SK-N-SH (cell line): ENCODE data around the gene ZNF784. TPM values are rescaled to one million over a fixed set of nuclear protein-coding genes. Genes with fewer than 3 reads are reported as not detected.

Experiments
- CTCF ChIA-PET: fragments of 300-600, 350-600 bp; formaldehyde crosslinking; extraction: SDS; loops from one replicate; lab custom pipeline; 2021; lab: Yijun Ruan, JAX
- POLR2A ChIA-PET: fragments of 350-600 bp; sonication (Branson Sonifier 250); formaldehyde crosslinking; extraction: SDS; loops from one replicate; lab custom pipeline; 2020; ENCODE audit warnings: antibody characterized with exemption, inconsistent platforms; lab: Yijun Ruan, JAX
- DNase-seq: peaks from one replicate; pipeline ENCODE4 v3.0.0; 2012
- H2AFZ ChIP-seq: fragments of 200-600 bp; sonication (generic); 2 replicates; pipeline ENCODE4 v1.8.1; 2016; ENCODE audit warnings: antibody characterized with exemption, mild to moderate bottlenecking, low read depth
- H3F3A ChIP-seq: fragments of 200-600 bp; sonication (generic); replicated peaks from 2 replicates; pipeline ENCODE3; 2016; ENCODE audit warnings: antibody characterized with exemption, mild to moderate bottlenecking; ENCODE audit not compliant: insufficient read depth
- H3K27ac ChIP-seq, 2 experiments: fragments of 200-500 bp in 1 of 2; fragments of 200-600 bp in 1 of 2; sonication (Bioruptor generic) in 1 of 2; sonication (generic), shearing (Covaris generic) in 1 of 2; 2 replicates each; pipeline versions ENCODE4 v1.5.1 to v1.6.1; 2014 to 2016; ENCODE audit warnings: low read depth in 2 of 2, inconsistent platforms in 1 of 2, low read length in 1 of 2, mild to moderate bottlenecking in 1 of 2, mixed read lengths in 1 of 2
- H3K27me3 ChIP-seq: fragments of 200-600 bp; sonication (generic), shearing (Covaris generic); 2 replicates; pipeline ENCODE4 v1.6.1; 2016; ENCODE audit warnings: mixed run types; ENCODE audit not compliant: insufficient read depth
- H3K36me3 ChIP-seq, 2 experiments: fragments of 200-500 bp in 1 of 2; fragments of 200-600 bp in 1 of 2; sonication (Bioruptor generic) in 1 of 2; sonication (generic) in 1 of 2; replicated peaks in 1 of 2; 2 replicates each; pipeline versions ENCODE3 to v1.5.1; 2014 to 2016; ENCODE audit warnings: low read length in 1 of 2, mild to moderate bottlenecking in 1 of 2; ENCODE audit not compliant: insufficient read depth in 2 of 2, control insufficient read depth in 1 of 2
- H3K4me1 ChIP-seq, 2 experiments: fragments of 200-500 bp in 1 of 2; fragments of 200-600 bp in 1 of 2; sonication (Bioruptor generic) in 1 of 2; sonication (generic), shearing (Covaris generic) in 1 of 2; 2 replicates each; pipeline versions ENCODE4 v1.5.1 to v1.6.1; 2014 to 2016; ENCODE audit warnings: low read depth in 1 of 2, low read length in 1 of 2, mixed run types in 1 of 2; ENCODE audit not compliant: insufficient read depth in 2 of 2, control insufficient read depth in 1 of 2
- H3K4me2 ChIP-seq: fragments of 200-600 bp; sonication (generic), shearing (Covaris generic); 2 replicates; pipeline ENCODE4 v1.6.1; 2017; ENCODE audit warnings: mixed run types
- H3K4me3 ChIP-seq, 2 experiments: fragments of 200-500 bp in 1 of 2; fragments of 200-600 bp in 1 of 2; sonication (Bioruptor generic) in 1 of 2; sonication (generic), shearing (Covaris generic) in 1 of 2; 2 replicates each; pipeline versions ENCODE4 v1.5.1 to v1.8.1; 2014 to 2016; ENCODE audit warnings: low read depth in 2 of 2, inconsistent platforms in 1 of 2, low read length in 1 of 2, mild to moderate bottlenecking in 1 of 2, mixed read lengths in 1 of 2, moderate library complexity in 1 of 2
- H3K79me2 ChIP-seq: fragments of 200-600 bp; sonication (generic); 2 replicates; pipeline ENCODE4 v1.8.1; 2017; ENCODE audit warnings: mild to moderate bottlenecking; ENCODE audit not compliant: insufficient read depth
- H3K9ac ChIP-seq: fragments of 200-600 bp; sonication (generic); 2 replicates; pipeline ENCODE4 v1.6.1; 2017; ENCODE audit warnings: mixed run types
- H3K9me2 ChIP-seq: fragments of 200-600 bp; sonication (generic); 2 replicates; pipeline ENCODE4 v1.6.1; 2017; ENCODE audit warnings: mixed run types
- H3K9me3 ChIP-seq: fragments of 200-600 bp; sonication (generic); 2 replicates; pipeline ENCODE4 v1.6.1; 2017; ENCODE audit warnings: mixed run types, mild to moderate bottlenecking, moderate library complexity
- H4K20me1 ChIP-seq: fragments of 200-600 bp; sonication (generic); 2 replicates; pipeline ENCODE4 v1.6.1; 2017; ENCODE audit warnings: mild to moderate bottlenecking, mixed run types; ENCODE audit not compliant: insufficient read depth
- CHD2 ChIP-seq: fragments of 150-350 bp; IDR thresholded peaks from 2 replicates; pipeline ENCODE4 v1.6.1; 2018; ENCODE audit warnings: low read length; ENCODE audit not compliant: partially characterized antibody
- ELF1 ChIP-seq: IDR thresholded peaks from 2 replicates; pipeline ENCODE4 v1.4.0; 2012
- FOSL2 ChIP-seq: IDR thresholded peaks from 2 replicates; pipeline ENCODE4 v1.4.0; 2012; ENCODE audit warnings: low read depth, mild to moderate bottlenecking, moderate library complexity, borderline replicate concordance
- FOXJ3 ChIP-seq: sonication (generic); formaldehyde crosslinking; IDR thresholded peaks from 2 replicates; pipeline ENCODE4 v1.5.1; 2020; ENCODE audit warnings: mild to moderate bottlenecking, missing genetic modification reagents
- MXI1 ChIP-seq: IDR thresholded peaks from 2 replicates; pipeline ENCODE4 v1.6.1; 2012; ENCODE audit warnings: mild to moderate bottlenecking, low read depth, low read length, improper control_type of control experiment
- NFIC ChIP-seq: IDR thresholded peaks from 2 replicates; pipeline ENCODE4 v1.4.0; 2012; ENCODE audit warnings: borderline replicate concordance
- NRF1 ChIP-seq: IDR thresholded peaks from 2 replicates; pipeline ENCODE4 v1.6.1; 2012; ENCODE audit warnings: low read depth, mild to moderate bottlenecking, low read length
- POLR2AphosphoS5 ChIP-seq: IDR thresholded peaks from 2 replicates; pipeline ENCODE4 v1.6.1; 2012; ENCODE audit warnings: low read depth, low read length
- RCOR1 ChIP-seq: fragments of 150-350 bp; IDR thresholded peaks from 2 replicates; pipeline ENCODE4 v1.6.1; 2017; ENCODE audit warnings: antibody characterized with exemption, low read length
- RFX5 ChIP-seq: IDR thresholded peaks from 2 replicates; pipeline ENCODE4 v1.6.1; 2012; ENCODE audit warnings: mild to moderate bottlenecking, improper control_type of control experiment, low read length
- TAF1 ChIP-seq: IDR thresholded peaks from 2 replicates; pipeline ENCODE4 v1.6.1; 2012; ENCODE audit warnings: low read depth, mild to moderate bottlenecking, low read length, moderate library complexity, borderline replicate concordance
- TCF12 ChIP-seq: IDR thresholded peaks from 2 replicates; pipeline ENCODE4 v1.4.0; 2012
- WGBS: methylation state at CpG from one replicate; pipeline ENCODE4 v1.1.6; 2017; ENCODE audit warnings: low lambda C conversion rate; 5-methylcytosine and 5-hydroxymethylcytosine counted together
- polyA plus RNA-seq, 3 experiments: library from polyadenylated mRNA; depleted of rRNA; stranded (reverse); fragments of >200 nt; gene quantifications; 2 replicates each; pipeline ENCODE4 v1.2.3, GENCODE V29; 2012
- TF ChIP-seq, protein P1 (sequence below): IDR thresholded peaks from 2 replicates; pipeline ENCODE4 v1.6.1; 2012; ENCODE audit warnings: mild to moderate bottlenecking, low read depth, low read length, moderate library complexity
- TF ChIP-seq, protein P2 (sequence below): IDR thresholded peaks from 2 replicates; pipeline ENCODE4; 2012
- TF ChIP-seq, protein P3 (sequence below): fragments of 150-350 bp; IDR thresholded peaks from 2 replicates; pipeline ENCODE4 v1.6.1; 2017; ENCODE audit warnings: antibody characterized with exemption, low read length, low read depth, borderline replicate concordance
- TF ChIP-seq, protein P4 (sequence below): fragments of 150-350 bp; IDR thresholded peaks from 2 replicates; pipeline ENCODE4 v1.6.1; 2016; ENCODE audit warnings: mild to moderate bottlenecking, low read depth, low read length

The ZNF784 gene
- polyA plus RNA-seq, 1 of the 3 experiments (the other 2 are of a cell fraction): 5.5 TPM

DNA sequence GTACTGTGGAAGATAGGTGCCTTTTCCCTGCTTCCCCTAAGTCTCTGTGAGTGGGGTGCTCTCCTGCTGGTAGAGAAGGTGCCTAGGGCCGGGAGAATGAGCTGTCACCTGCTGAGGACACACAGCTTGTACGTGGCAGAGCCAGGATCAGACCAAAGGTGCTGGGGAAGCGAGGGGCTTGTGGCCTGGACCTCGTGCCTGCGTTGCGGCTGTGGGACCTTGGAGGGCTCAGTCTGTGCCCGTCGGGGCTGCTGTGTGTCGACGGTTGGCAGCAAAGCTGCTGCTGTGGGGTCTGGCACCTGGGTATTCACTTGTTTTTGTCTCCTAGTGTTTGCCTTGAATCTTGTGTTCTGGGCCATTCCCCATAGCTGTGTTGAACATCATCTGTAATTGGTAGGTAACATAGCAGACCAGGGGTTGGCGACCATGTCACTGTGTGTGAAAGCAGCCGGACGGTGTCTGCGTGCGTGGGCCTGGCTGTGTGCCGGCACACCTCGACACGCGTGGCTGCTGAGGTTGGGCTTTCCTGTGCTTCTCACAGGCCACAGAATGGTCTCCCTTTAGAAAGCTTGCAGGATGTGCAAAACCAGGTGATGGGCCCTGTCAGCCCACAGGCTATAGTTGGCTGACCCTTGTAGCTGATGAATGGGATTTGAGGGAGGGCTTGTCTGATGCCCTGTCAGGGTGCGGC is 39.6 kb upstream of the ZNF784 start:
- no peak overlapping the region for H3K27ac ChIP-seq
- TF ChIP-seq, protein P1, sequence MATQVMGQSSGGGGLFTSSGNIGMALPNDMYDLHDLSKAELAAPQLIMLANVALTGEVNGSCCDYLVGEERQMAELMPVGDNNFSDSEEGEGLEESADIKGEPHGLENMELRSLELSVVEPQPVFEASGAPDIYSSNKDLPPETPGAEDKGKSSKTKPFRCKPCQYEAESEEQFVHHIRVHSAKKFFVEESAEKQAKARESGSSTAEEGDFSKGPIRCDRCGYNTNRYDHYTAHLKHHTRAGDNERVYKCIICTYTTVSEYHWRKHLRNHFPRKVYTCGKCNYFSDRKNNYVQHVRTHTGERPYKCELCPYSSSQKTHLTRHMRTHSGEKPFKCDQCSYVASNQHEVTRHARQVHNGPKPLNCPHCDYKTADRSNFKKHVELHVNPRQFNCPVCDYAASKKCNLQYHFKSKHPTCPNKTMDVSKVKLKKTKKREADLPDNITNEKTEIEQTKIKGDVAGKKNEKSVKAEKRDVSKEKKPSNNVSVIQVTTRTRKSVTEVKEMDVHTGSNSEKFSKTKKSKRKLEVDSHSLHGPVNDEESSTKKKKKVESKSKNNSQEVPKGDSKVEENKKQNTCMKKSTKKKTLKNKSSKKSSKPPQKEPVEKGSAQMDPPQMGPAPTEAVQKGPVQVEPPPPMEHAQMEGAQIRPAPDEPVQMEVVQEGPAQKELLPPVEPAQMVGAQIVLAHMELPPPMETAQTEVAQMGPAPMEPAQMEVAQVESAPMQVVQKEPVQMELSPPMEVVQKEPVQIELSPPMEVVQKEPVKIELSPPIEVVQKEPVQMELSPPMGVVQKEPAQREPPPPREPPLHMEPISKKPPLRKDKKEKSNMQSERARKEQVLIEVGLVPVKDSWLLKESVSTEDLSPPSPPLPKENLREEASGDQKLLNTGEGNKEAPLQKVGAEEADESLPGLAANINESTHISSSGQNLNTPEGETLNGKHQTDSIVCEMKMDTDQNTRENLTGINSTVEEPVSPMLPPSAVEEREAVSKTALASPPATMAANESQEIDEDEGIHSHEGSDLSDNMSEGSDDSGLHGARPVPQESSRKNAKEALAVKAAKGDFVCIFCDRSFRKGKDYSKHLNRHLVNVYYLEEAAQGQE: no peak
- TF ChIP-seq, all 33 proteins: peak for 0
- no peaks in the 10 kb centered on the region for H3K9me2 ChIP-seq
- H3K4me1 ChIP-seq: no peaks in the 10 kb centered on the region; a peak in 1 of 4 replicates
- no peak overlapping the region for H3K4me2 ChIP-seq
- no peak overlapping the region for H3K9ac ChIP-seq
- H3K27me3 ChIP-seq: no peaks in the 10 kb centered on the region
- H2AFZ ChIP-seq: no peak overlapping the region
- H3F3A ChIP-seq: no peaks in the 10 kb centered on the region
- H3K79me2 ChIP-seq: peaks cover 93% of the 10 kb centered on the region
- no peak overlapping the region for H3K4me3 ChIP-seq
- peaks cover 86% of the 10 kb centered on the region for H4K20me1 ChIP-seq
- H3K9me3 ChIP-seq: no peaks in the 10 kb centered on the region
- H3K36me3 ChIP-seq: peaks cover 25 to 75% of the 10 kb centered on the region in 2 experiments
- POLR2A ChIA-PET: no interaction called here
- 93% methylated on average over 18 of the region's 20 CpGs for WGBS
- CTCF ChIA-PET: interaction anchor here (0.8 to 2.2 kb wide), 5 partner anchors 7 to 33 kb away, joined by 3 to 9 read pairs (median 4); partner anchors contain the start of gene CCDC106
- no peak for DNase-seq

DNA sequence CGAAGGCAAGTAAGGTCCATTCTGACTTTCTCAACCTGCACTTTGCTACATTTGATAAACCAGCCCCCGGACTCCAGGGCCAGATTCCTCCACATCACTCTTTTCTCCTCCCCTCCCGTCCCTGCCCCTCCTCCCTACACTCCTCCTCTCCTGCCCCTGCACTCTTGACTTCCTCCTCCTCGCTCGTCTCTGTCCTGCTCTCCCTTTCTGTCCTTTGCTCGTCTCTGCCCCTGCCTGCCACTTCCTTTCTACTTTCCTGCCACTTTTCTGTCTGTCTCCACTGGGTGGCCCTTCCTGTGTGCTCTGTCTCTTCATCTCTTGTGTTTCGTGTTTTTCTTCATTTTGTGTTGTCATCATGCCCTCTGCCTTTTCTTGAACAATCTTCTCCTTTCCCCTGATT is 37.5 kb upstream of the ZNF784 start:
- H3K79me2 ChIP-seq: peaks cover 95% of the 10 kb centered on the region
- no peaks in the 10 kb centered on the region for H3F3A ChIP-seq
- H3K4me3 ChIP-seq: no peak overlapping the region
- ChIA-PET POLR2A (no interaction called here), CTCF (interaction anchor here (1.8 kb wide), 1 partner anchor 10 kb away, joined by 7 read pairs; no protein-coding TSS in a partner anchor)
- no peaks in the 10 kb centered on the region for H3K9me3 ChIP-seq
- no peak overlapping the region for H3K4me2 ChIP-seq
- no peak overlapping the region for H3K9ac ChIP-seq
- 88% methylated on average over 7 of the region's 7 CpGs for WGBS
- no peak for DNase-seq
- no peak for TF ChIP-seq CHD2
- TF ChIP-seq MXI1: no peak
- no peak for TF ChIP-seq NFIC
- no peak for TF ChIP-seq RFX5
- TF ChIP-seq ELF1: no peak
- TF ChIP-seq, protein P2, sequence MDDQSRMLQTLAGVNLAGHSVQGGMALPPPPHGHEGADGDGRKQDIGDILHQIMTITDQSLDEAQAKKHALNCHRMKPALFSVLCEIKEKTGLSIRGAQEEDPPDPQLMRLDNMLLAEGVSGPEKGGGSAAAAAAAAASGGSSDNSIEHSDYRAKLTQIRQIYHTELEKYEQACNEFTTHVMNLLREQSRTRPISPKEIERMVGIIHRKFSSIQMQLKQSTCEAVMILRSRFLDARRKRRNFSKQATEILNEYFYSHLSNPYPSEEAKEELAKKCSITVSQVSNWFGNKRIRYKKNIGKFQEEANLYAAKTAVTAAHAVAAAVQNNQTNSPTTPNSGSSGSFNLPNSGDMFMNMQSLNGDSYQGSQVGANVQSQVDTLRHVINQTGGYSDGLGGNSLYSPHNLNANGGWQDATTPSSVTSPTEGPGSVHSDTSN: no peak
- no peak for TF ChIP-seq FOXJ3
- TF ChIP-seq FOSL2: no peak
- TF ChIP-seq, protein P3, sequence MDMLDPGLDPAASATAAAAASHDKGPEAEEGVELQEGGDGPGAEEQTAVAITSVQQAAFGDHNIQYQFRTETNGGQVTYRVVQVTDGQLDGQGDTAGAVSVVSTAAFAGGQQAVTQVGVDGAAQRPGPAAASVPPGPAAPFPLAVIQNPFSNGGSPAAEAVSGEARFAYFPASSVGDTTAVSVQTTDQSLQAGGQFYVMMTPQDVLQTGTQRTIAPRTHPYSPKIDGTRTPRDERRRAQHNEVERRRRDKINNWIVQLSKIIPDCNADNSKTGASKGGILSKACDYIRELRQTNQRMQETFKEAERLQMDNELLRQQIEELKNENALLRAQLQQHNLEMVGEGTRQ: no peak
- TF ChIP-seq TCF12: no peak
- TF ChIP-seq, protein P4, sequence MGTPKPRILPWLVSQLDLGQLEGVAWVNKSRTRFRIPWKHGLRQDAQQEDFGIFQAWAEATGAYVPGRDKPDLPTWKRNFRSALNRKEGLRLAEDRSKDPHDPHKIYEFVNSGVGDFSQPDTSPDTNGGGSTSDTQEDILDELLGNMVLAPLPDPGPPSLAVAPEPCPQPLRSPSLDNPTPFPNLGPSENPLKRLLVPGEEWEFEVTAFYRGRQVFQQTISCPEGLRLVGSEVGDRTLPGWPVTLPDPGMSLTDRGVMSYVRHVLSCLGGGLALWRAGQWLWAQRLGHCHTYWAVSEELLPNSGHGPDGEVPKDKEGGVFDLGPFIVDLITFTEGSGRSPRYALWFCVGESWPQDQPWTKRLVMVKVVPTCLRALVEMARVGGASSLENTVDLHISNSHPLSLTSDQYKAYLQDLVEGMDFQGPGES: no peak
- no peak for TF ChIP-seq NRF1
- TF ChIP-seq POLR2AphosphoS5: no peak
- TF ChIP-seq TAF1: no peak
- no peak for TF ChIP-seq RCOR1
- no peak overlapping the region for H3K27ac ChIP-seq
- H3K4me1 ChIP-seq: peaks cover 10 to 21% of the 10 kb centered on the region in 2 experiments; a peak in 3 of 4 replicates
- H3K27me3 ChIP-seq: no peaks in the 10 kb centered on the region
- H4K20me1 ChIP-seq: peaks cover 86% of the 10 kb centered on the region
- no peak overlapping the region for H2AFZ ChIP-seq
- H3K36me3 ChIP-seq: peaks cover 29 to 63% of the 10 kb centered on the region in 2 experiments
- H3K9me2 ChIP-seq: no peaks in the 10 kb centered on the region
